HepG2 (cell line): Measurements from ENCODE around the gene IZUMO4. TPM values are rescaled to one million over a fixed set of nuclear protein-coding genes. Genes with fewer than 3 reads are reported as not detected.

Experiments used
- ATAC-seq: fragments of 200-7000 bp; cut with Tn5 transposase; 3 replicates; pipeline ENCODE4 v1.9.1; 2020; ENCODE audit warnings: mild to moderate bottlenecking, moderate library complexity
- BruUV-seq: library from RNA; stranded (reverse); fragments of 400-500 nt; replicated peaks from 2 replicates; lab custom pipeline; 2021; lab: Mats Ljungman, UMichigan
- CTCF ChIA-PET: fragments of 300-600 bp; formaldehyde crosslinking; extraction: SDS; loops from one replicate; lab custom pipeline; 2021; ENCODE audit warnings: low total read pairs, inconsistent platforms, low intra/inter-chr PET ratio; lab: Yijun Ruan, JAX
- POLR2A ChIA-PET: fragments of 350-600 bp; sonication (Branson Sonifier 250); formaldehyde crosslinking; loops from one replicate; lab custom pipeline; 2020; ENCODE audit warnings: antibody characterized with exemption, inconsistent platforms; lab: Yijun Ruan, JAX
- DNase-seq: peaks from one replicate; pipeline ENCODE4 v3.0.0-alpha.2; 2015; ENCODE audit warnings: low spot score
- FAIRE-seq: peaks from 3 replicates; lab custom pipeline; 2011; peaks lifted over from hg19 to GRCh38; lab: Jason Lieb, UNC
- H2AFZ ChIP-seq: one replicate; pipeline ENCODE4 v1.6.1; 2011; ENCODE audit warnings: low read length, inconsistent platforms
- H3K27ac ChIP-seq: fragments of 300-600 bp; 3 replicates; pipeline ENCODE4 v1.8.0; 2011; ENCODE audit warnings: mixed run types, mild to moderate bottlenecking, mixed read lengths, low read length, inconsistent platforms; ENCODE audit not compliant: insufficient read depth; ENCODE audit errors: extremely low read length
- H3K27me3 ChIP-seq, 2 experiments: fragments of 200-600 bp in 1 of 2; 2 replicates in 1 of 2; 3 replicates in 1 of 2; pipeline versions ENCODE4 v1.6.0 to v1.8.0; 2011; ENCODE audit warnings: low read length in 2 of 2, mild to moderate bottlenecking in 2 of 2, moderate library complexity in 2 of 2, inconsistent platforms in 1 of 2; ENCODE audit not compliant: insufficient read depth in 2 of 2, control insufficient read depth in 1 of 2
- H3K36me3 ChIP-seq, 2 experiments: fragments of 200-600 bp in 1 of 2; replicated peaks in 1 of 2; 2 replicates in 1 of 2; 3 replicates in 1 of 2; pipeline versions ENCODE4 v1.5.1 to v1.8.0; 2011; ENCODE audit warnings: low read length in 2 of 2, inconsistent platforms in 1 of 2; ENCODE audit not compliant: insufficient read depth in 2 of 2, control insufficient read depth in 1 of 2
- H3K4me1 ChIP-seq: 2 replicates; pipeline ENCODE4 v1.5.1; 2012; ENCODE audit warnings: low read length, inconsistent platforms; ENCODE audit not compliant: insufficient read depth
- H3K4me2 ChIP-seq: 2 replicates; pipeline ENCODE4 v1.6.0; 2011; ENCODE audit warnings: low read depth, low read length, inconsistent platforms
- H3K4me3 ChIP-seq, 3 experiments: fragments of 200-600 bp in 1 of 3; sonication (generic), shearing (Covaris generic) in 1 of 3; replicated peaks in 1 of 3; 2 replicates each; pipeline ENCODE4 v1.5.1; 2011 to 2016; ENCODE audit warnings: low read length in 3 of 3, inconsistent platforms in 2 of 3, low read depth in 2 of 3, mild to moderate bottlenecking in 2 of 3, control low read depth in 1 of 3, mixed read lengths in 1 of 3; ENCODE audit not compliant: insufficient read depth in 1 of 3
- H3K79me2 ChIP-seq: one replicate; pipeline ENCODE4 v1.6.1; 2011; ENCODE audit warnings: low read length, inconsistent platforms; ENCODE audit not compliant: insufficient read depth
- H3K9ac ChIP-seq: 2 replicates; pipeline ENCODE4 v1.6.0; 2011; ENCODE audit warnings: mild to moderate bottlenecking, low read depth, low read length, inconsistent platforms; ENCODE audit not compliant: insufficient read depth
- H3K9me3 ChIP-seq: 2 replicates; pipeline ENCODE4 v1.5.1; 2012; ENCODE audit warnings: mild to moderate bottlenecking, low read length
- H4K20me1 ChIP-seq: 2 replicates; pipeline ENCODE4 v1.6.0; 2011; ENCODE audit warnings: inconsistent platforms, mild to moderate bottlenecking, low read length, moderate library complexity; ENCODE audit not compliant: insufficient read depth
- GABPB1 ChIP-seq: IDR thresholded peaks from 2 replicates; pipeline ENCODE4 v1.6.1; 2016; ENCODE audit warnings: mild to moderate bottlenecking, missing genetic modification reagents, moderate library complexity, missing compliant biosample characterization
- HNRNPLL ChIP-seq: fragments of 200-400 bp; formaldehyde crosslinking; IDR thresholded peaks from 2 replicates; pipeline ENCODE4 v1.6.1; 2017; ENCODE audit warnings: mild to moderate bottlenecking, low read depth, low read length; ENCODE audit not compliant: poor library complexity, severe bottlenecking
- KAT8 ChIP-seq: IDR thresholded peaks from 2 replicates; pipeline ENCODE4 v1.6.1; 2016; ENCODE audit warnings: missing genetic modification reagents, missing compliant biosample characterization
- SIX1 ChIP-seq: sonication (generic); formaldehyde crosslinking; IDR thresholded peaks from 2 replicates; pipeline ENCODE4 v1.4.0; 2020; ENCODE audit warnings: missing genetic modification reagents, borderline replicate concordance
- SMAD1 ChIP-seq: sonication (generic); formaldehyde crosslinking; IDR thresholded peaks from 2 replicates; pipeline ENCODE4 v1.4.0; 2020; ENCODE audit warnings: missing genetic modification reagents, low read depth, mild to moderate bottlenecking, borderline replicate concordance
- ZBTB38 ChIP-seq: sonication (generic); formaldehyde crosslinking; IDR thresholded peaks from 2 replicates; pipeline ENCODE4 v1.5.1; 2020; ENCODE audit warnings: mild to moderate bottlenecking, missing genetic modification reagents
- ZFP36L2 ChIP-seq: sonication (generic); formaldehyde crosslinking; IDR thresholded peaks from 2 replicates; pipeline ENCODE4 v1.4.0; 2020; ENCODE audit warnings: missing genetic modification reagents
- ZIK1 ChIP-seq: sonication (generic); formaldehyde crosslinking; IDR thresholded peaks from 2 replicates; pipeline ENCODE4 v1.5.0; 2020; ENCODE audit warnings: mild to moderate bottlenecking, low read depth, missing genetic modification reagents, borderline replicate concordance
- ZNF274 ChIP-seq: sonication (generic); formaldehyde crosslinking; IDR thresholded peaks from 2 replicates; pipeline ENCODE4 v1.5.1; 2020; ENCODE audit warnings: mild to moderate bottlenecking, missing genetic modification reagents
- ZNF556 ChIP-seq: sonication (generic); formaldehyde crosslinking; IDR thresholded peaks from 2 replicates; pipeline ENCODE4 v1.4.0; 2020; ENCODE audit warnings: mild to moderate bottlenecking, missing genetic modification reagents, borderline replicate concordance
- ZNF557 ChIP-seq: sonication (generic); formaldehyde crosslinking; IDR thresholded peaks from 2 replicates; pipeline ENCODE4 v1.4.0; 2020; ENCODE audit warnings: missing genetic modification reagents
- WGBS: methylation state at CpG from one replicate; pipeline ENCODE4 v1.1.6; 2017; ENCODE audit warnings: low lambda C conversion rate; 5-methylcytosine and 5-hydroxymethylcytosine counted together
- in situ Hi-C: cut with HindIII; loops from 2 replicates; pipeline ENCODE4 v1.10.0; 2017; ENCODE audit warnings: low pct_unique_long_range_greater_than_20kb; ENCODE audit not compliant: extremely low pct_ligation_motif_present
- intact Hi-C: fragments of 100-400 bp; cut with micrococcal nuclease; formaldehyde crosslinking; loops from one replicate; pipeline ENCODE4 v1.10.0; 2022; ENCODE audit not compliant: unreplicated experiment
- polyA plus RNA-seq, 8 experiments: library from polyadenylated mRNA; depleted of rRNA in 3 of 8; stranded (reverse) in 7 of 8; unstranded in 1 of 8; fragments of >200 nt; fragmentation: Illumina TruSeq in 4 of 8; extraction: Trizol in 4 of 8; gene quantifications; 2 replicates each; pipeline versions ENCODE4 v1.2.1 to v1.2.3, GENCODE V29; 2011 to 2016; ENCODE audit warnings: low read depth in 4 of 8, missing spikeins in 1 of 8, mixed read lengths in 1 of 8; ENCODE audit not compliant: insufficient read depth in 1 of 8
- total RNA-seq, 5 experiments: library from RNA; depleted of rRNA; stranded (reverse); fragments of >200 nt; fragmentation: Illumina TruSeq; extraction: Trizol; gene quantifications; 2 replicates each; pipeline ENCODE4 v1.2.3, GENCODE V29; 2016; ENCODE audit warnings: low read depth in 1 of 5
- TF ChIP-seq, protein P1 (sequence below): sonication (generic); formaldehyde crosslinking; IDR thresholded peaks from 2 replicates; pipeline ENCODE4 v1.4.0; 2020; ENCODE audit warnings: missing genetic modification reagents
- TF ChIP-seq, protein P2 (sequence below): sonication (generic); formaldehyde crosslinking; IDR thresholded peaks from 2 replicates; pipeline ENCODE4 v1.4.0; 2020; ENCODE audit warnings: missing genetic modification reagents
- TF ChIP-seq, protein P3 (sequence below): sonication (generic); formaldehyde crosslinking; IDR thresholded peaks from 2 replicates; pipeline ENCODE4 v1.9.0; 2021; ENCODE audit warnings: missing genetic modification reagents, mild to moderate bottlenecking, borderline replicate concordance
- TF ChIP-seq, protein P4 (sequence below): sonication (generic); formaldehyde crosslinking; IDR thresholded peaks from 2 replicates; pipeline ENCODE4 v1.5.0; 2020; ENCODE audit warnings: missing genetic modification reagents

IZUMO4 gene
- total and polyA plus RNA-seq, 2 of the 13 experiments (the other 11 are each of a cell fraction or from before 2014, with no cell fraction given): 0.77 to 3.9 TPM

DNA sequence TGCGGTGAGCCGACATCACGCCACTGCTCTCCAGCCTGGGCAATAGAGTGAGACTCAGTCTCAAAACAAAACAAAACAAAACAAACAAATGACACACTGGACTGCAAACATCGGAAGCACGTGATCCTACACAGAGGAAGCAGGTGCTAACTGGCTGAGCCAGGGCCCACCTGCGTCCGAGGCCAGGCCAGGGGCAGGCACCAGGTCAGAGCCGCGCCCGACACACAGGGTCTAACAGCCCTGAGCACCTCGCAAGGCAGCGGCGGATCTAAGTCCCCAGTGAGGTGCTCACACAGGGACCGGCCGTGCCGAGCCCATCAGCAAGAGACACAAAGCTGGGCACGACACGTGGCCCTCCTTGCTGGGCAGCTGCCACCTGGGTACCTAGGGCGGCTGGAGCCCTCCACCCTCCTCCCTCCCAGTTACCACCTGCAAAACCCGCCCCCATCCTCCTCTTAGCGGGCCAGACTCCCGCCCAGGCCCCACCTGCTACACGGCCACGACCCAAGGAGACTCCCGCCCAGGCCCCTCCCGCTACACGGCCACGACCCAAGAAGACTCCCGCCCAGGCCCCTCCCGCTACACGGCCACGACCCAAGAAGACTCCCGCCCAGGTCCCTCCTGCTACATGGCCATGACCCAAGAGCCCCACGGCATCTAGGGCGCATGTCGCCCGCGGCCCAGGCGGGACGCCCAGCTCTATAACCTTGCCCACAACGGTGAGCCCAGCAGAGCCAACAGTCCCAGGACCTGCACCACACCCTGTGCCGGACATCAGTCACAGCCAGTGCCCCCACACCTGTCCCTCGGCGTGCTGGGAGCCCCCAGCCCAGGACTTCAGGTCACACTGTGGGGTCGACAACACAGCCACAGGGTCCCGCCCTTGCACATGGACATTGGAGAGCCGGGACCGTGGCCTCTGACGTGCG is 39.0 kb downstream of the IZUMO4 start:
- BruUV-seq: TSS peak; percentile 55
- Histone ChIP-seq H4K20me1 (peaks cover 4% of the 10 kb centered on the region; the same call in 1 of the 2 replicates), H2AFZ (no peak overlapping the region), H3K27ac (no peak overlapping the region), H3K4me3 (no peak overlapping the region), H3K9me3 (no peaks in the 10 kb centered on the region), H3K79me2 (peaks cover 19% of the 10 kb centered on the region), H3K4me2 (no peak overlapping the region), H3K9ac (no peak overlapping the region), H3K27me3 (no peaks in the 10 kb centered on the region), H3K4me1 (no peaks in the 10 kb centered on the region), H3K36me3 (peaks cover 32 to 61% of the 10 kb centered on the region in 2 experiments)
- intact Hi-C loops: no loop called here
- CTCF ChIA-PET: no interaction called here
- 94% methylated on average over 29 of the region's 50 CpGs for WGBS
- POLR2A ChIA-PET: no interaction called here
- no peak for FAIRE-seq
- DNase-seq: no peak
- in situ Hi-C loops: no loop called here
- ATAC-seq: no peak; the same call in 1 of the 3 replicates
- no peak for TF ChIP-seq SMAD1 (CRISPR knock-in tag)
- TF ChIP-seq, protein P1, sequence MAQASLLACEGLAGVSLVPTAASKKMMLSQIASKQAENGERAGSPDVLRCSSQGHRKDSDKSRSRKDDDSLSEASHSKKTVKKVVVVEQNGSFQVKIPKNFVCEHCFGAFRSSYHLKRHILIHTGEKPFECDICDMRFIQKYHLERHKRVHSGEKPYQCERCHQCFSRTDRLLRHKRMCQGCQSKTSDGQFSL (CRISPR knock-in tag): no peak
- no peak for TF ChIP-seq ZNF274 (CRISPR knock-in tag)
- TF ChIP-seq HNRNPLL: peak; percentile 24
- no peak for TF ChIP-seq KAT8 (CRISPR knock-in tag)
- no peak for TF ChIP-seq ZNF556 (CRISPR knock-in tag)
- peak; percentile 22; the same call in 1 of the 2 replicates for TF ChIP-seq GABPB1 (CRISPR knock-in tag)
- TF ChIP-seq ZIK1 (CRISPR knock-in tag): no peak
- no peak for TF ChIP-seq ZNF557 (CRISPR knock-in tag)
- TF ChIP-seq, protein P2, sequence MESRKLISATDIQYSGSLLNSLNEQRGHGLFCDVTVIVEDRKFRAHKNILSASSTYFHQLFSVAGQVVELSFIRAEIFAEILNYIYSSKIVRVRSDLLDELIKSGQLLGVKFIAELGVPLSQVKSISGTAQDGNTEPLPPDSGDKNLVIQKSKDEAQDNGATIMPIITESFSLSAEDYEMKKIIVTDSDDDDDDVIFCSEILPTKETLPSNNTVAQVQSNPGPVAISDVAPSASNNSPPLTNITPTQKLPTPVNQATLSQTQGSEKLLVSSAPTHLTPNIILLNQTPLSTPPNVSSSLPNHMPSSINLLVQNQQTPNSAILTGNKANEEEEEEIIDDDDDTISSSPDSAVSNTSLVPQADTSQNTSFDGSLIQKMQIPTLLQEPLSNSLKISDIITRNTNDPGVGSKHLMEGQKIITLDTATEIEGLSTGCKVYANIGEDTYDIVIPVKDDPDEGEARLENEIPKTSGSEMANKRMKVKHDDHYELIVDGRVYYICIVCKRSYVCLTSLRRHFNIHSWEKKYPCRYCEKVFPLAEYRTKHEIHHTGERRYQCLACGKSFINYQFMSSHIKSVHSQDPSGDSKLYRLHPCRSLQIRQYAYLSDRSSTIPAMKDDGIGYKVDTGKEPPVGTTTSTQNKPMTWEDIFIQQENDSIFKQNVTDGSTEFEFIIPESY (CRISPR knock-in tag): no peak
- TF ChIP-seq, protein P3, sequence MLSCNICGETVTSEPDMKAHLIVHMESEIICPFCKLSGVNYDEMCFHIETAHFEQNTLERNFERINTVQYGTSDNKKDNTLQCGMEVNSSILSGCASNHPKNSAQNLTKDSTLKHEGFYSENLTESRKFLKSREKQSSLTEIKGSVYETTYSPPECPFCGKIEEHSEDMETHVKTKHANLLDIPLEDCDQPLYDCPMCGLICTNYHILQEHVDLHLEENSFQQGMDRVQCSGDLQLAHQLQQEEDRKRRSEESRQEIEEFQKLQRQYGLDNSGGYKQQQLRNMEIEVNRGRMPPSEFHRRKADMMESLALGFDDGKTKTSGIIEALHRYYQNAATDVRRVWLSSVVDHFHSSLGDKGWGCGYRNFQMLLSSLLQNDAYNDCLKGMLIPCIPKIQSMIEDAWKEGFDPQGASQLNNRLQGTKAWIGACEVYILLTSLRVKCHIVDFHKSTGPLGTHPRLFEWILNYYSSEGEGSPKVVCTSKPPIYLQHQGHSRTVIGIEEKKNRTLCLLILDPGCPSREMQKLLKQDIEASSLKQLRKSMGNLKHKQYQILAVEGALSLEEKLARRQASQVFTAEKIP (CRISPR knock-in tag): no peak
- no peak for TF ChIP-seq ZFP36L2 (CRISPR knock-in tag)
- TF ChIP-seq, protein P4, sequence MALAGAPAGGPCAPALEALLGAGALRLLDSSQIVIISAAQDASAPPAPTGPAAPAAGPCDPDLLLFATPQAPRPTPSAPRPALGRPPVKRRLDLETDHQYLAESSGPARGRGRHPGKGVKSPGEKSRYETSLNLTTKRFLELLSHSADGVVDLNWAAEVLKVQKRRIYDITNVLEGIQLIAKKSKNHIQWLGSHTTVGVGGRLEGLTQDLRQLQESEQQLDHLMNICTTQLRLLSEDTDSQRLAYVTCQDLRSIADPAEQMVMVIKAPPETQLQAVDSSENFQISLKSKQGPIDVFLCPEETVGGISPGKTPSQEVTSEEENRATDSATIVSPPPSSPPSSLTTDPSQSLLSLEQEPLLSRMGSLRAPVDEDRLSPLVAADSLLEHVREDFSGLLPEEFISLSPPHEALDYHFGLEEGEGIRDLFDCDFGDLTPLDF (CRISPR knock-in tag): no peak
- TF ChIP-seq ZBTB38 (CRISPR knock-in tag): 0 out of 2 replicates have a peak, but pooled peaks have one; percentile 24
- no peak for TF ChIP-seq SIX1 (CRISPR knock-in tag)
